HepG2 (cell line): Measurements from ENCODE around the gene RAB6A. TPM values are rescaled to one million over a fixed set of nuclear protein-coding genes. Genes with fewer than 3 reads are reported as not detected.

Source experiments
- CSRNP1 ChIP-seq: sonication (generic); formaldehyde crosslinking; IDR thresholded peaks from 2 replicates; pipeline ENCODE4 v1.8.1; 2023; ENCODE audit warnings: mild to moderate bottlenecking, missing genetic modification reagents
- GPN1 ChIP-seq: sonication (generic); formaldehyde crosslinking; IDR thresholded peaks from 2 replicates; pipeline ENCODE4 v1.5.1; 2020; ENCODE audit warnings: missing genetic modification reagents, borderline replicate concordance
- HNF1B ChIP-seq: sonication (generic); formaldehyde crosslinking; IDR thresholded peaks from 2 replicates; pipeline ENCODE4 v1.5.1; 2020; ENCODE audit warnings: mild to moderate bottlenecking, moderate library complexity, missing genetic modification reagents
- KMT2A ChIP-seq: sonication (generic); formaldehyde crosslinking; IDR thresholded peaks from 2 replicates; pipeline ENCODE4 v1.4.0; 2020; ENCODE audit warnings: missing genetic modification reagents
- MYNN ChIP-seq: sonication (generic); formaldehyde crosslinking; IDR thresholded peaks from 2 replicates; pipeline ENCODE4 v1.4.0; 2020; ENCODE audit warnings: mild to moderate bottlenecking, low read depth, missing genetic modification reagents
- NFIB ChIP-seq: sonication (generic); formaldehyde crosslinking; IDR thresholded peaks from 2 replicates; pipeline ENCODE4 v1.9.0; 2021; ENCODE audit warnings: missing genetic modification reagents, mild to moderate bottlenecking, borderline replicate concordance
- PAX8 ChIP-seq: sonication (generic); formaldehyde crosslinking; IDR thresholded peaks from 2 replicates; pipeline ENCODE4 v1.8.0; 2022; ENCODE audit warnings: mild to moderate bottlenecking, missing genetic modification reagents, borderline replicate concordance
- POLR2AphosphoS2 ChIP-seq: IDR thresholded peaks from 2 replicates; pipeline ENCODE4 v1.6.1; 2011; ENCODE audit warnings: low read depth, low read length, improper control_type of control experiment
- POLR2G ChIP-seq: fragments of 200-400 bp; formaldehyde crosslinking; IDR thresholded peaks from 2 replicates; pipeline ENCODE4 v1.6.1; 2018; ENCODE audit warnings: mild to moderate bottlenecking, low read depth, low read length, moderate library complexity
- RXRB ChIP-seq: IDR thresholded peaks from 2 replicates; pipeline ENCODE4 v1.6.1; 2016; ENCODE audit warnings: borderline replicate concordance, missing genetic modification reagents, missing compliant biosample characterization
- SALL2 ChIP-seq: sonication (generic); formaldehyde crosslinking; IDR thresholded peaks from 2 replicates; pipeline ENCODE4 v1.8.1; 2023; ENCODE audit warnings: mild to moderate bottlenecking, missing genetic modification reagents, inconsistent platforms
- SMC3 ChIP-seq: IDR thresholded peaks from 2 replicates; pipeline ENCODE4 v1.6.1; 2011; ENCODE audit warnings: low read length, improper control_type of control experiment
- TCF12 ChIP-seq, 2 experiments: fragments of 450-650 bp in 1 of 2; sonication (generic) in 1 of 2; formaldehyde crosslinking in 1 of 2; IDR thresholded peaks; 2 replicates each; pipeline versions ENCODE4 v1.6.1 to v1.8.0; 2017 to 2022; ENCODE audit warnings: antibody characterized with exemption in 1 of 2, mild to moderate bottlenecking in 1 of 2, missing genetic modification reagents in 1 of 2, moderate library complexity in 1 of 2
- TFAP4 ChIP-seq: sonication (generic); IDR thresholded peaks from 2 replicates; pipeline ENCODE4 v1.6.1; 2016; ENCODE audit warnings: low read depth, borderline replicate concordance
- TFDP2 ChIP-seq: sonication (generic); formaldehyde crosslinking; IDR thresholded peaks from 2 replicates; pipeline ENCODE4 v1.4.0; 2020; ENCODE audit warnings: missing genetic modification reagents
- UBTF ChIP-seq: sonication (generic); formaldehyde crosslinking; IDR thresholded peaks from 2 replicates; pipeline ENCODE4 v1.4.0; 2020; ENCODE audit warnings: mild to moderate bottlenecking, missing genetic modification reagents
- ZFYVE20 ChIP-seq: sonication (generic); formaldehyde crosslinking; IDR thresholded peaks from 2 replicates; pipeline ENCODE4 v1.8.0; 2023; ENCODE audit warnings: low read depth, mild to moderate bottlenecking, moderate library complexity, missing genetic modification reagents, borderline replicate concordance
- ZNF564 ChIP-seq: sonication (generic); formaldehyde crosslinking; IDR thresholded peaks from 2 replicates; pipeline ENCODE4 v1.8.1; 2023; ENCODE audit warnings: mild to moderate bottlenecking, missing genetic modification reagents
- ZNF597 ChIP-seq: sonication (generic); formaldehyde crosslinking; IDR thresholded peaks from 2 replicates; pipeline ENCODE4 v1.5.0; 2020; ENCODE audit warnings: missing genetic modification reagents
- ZZZ3 ChIP-seq: sonication (generic); formaldehyde crosslinking; IDR thresholded peaks from 2 replicates; pipeline ENCODE4 v1.4.0; 2020; ENCODE audit warnings: missing genetic modification reagents, mild to moderate bottlenecking, borderline replicate concordance
- polyA plus RNA-seq, 8 experiments: library from polyadenylated mRNA; depleted of rRNA in 3 of 8; stranded (reverse) in 7 of 8; unstranded in 1 of 8; fragments of >200 nt; fragmentation: Illumina TruSeq in 4 of 8; extraction: Trizol in 4 of 8; gene quantifications; 2 replicates each; pipeline versions ENCODE4 v1.2.1 to v1.2.3, GENCODE V29; 2011 to 2016; ENCODE audit warnings: low read depth in 4 of 8, missing spikeins in 1 of 8, mixed read lengths in 1 of 8; ENCODE audit not compliant: insufficient read depth in 1 of 8
- total RNA-seq, 5 experiments: library from RNA; depleted of rRNA; stranded (reverse); fragments of >200 nt; fragmentation: Illumina TruSeq; extraction: Trizol; gene quantifications; 2 replicates each; pipeline ENCODE4 v1.2.3, GENCODE V29; 2016; ENCODE audit warnings: low read depth in 1 of 5

The RAB6A gene
- total and polyA plus RNA-seq, 2 of the 13 experiments (the other 11 are each of a cell fraction or from before 2014, with no cell fraction given), result 74.3 to 121 TPM

- no peak for TF ChIP-seq TFDP2 (CRISPR knock-in tag)
- TF ChIP-seq ZZZ3 (CRISPR knock-in tag), result no peak
- no peak for TF ChIP-seq SMC3
- peak; percentile 54; the same call in 1 of the 2 replicates for TF ChIP-seq UBTF
- peak; percentile 71 for TF ChIP-seq RXRB (CRISPR knock-in tag)
- no peak for TF ChIP-seq PAX8 (CRISPR knock-in tag)
- 0 out of 2 replicates have a peak, but pooled peaks have one; percentile 47 for TF ChIP-seq POLR2AphosphoS2
- no peak for TF ChIP-seq CSRNP1
- no peak for TF ChIP-seq TCF12 (IDR thresholded peaks at IDR 0.05)
- no peak for TF ChIP-seq TCF12 (CRISPR knock-in tag; IDR thresholded peaks at IDR 0.05)
- TF ChIP-seq HNF1B (CRISPR knock-in tag), result no peak
- TF ChIP-seq NFIB (CRISPR knock-in tag), result no peak
- TF ChIP-seq ZNF597, result no peak
- 0 out of 2 replicates have a peak, but pooled peaks have one; percentile 78 for TF ChIP-seq MYNN (CRISPR knock-in tag)
- TF ChIP-seq GPN1 (CRISPR knock-in tag), result no peak
- no peak for TF ChIP-seq ZFYVE20
- TF ChIP-seq ZNF564, result no peak
- TF ChIP-seq POLR2G, result peak; percentile 71; the same call in 1 of the 2 replicates
- TF ChIP-seq SALL2 (CRISPR knock-in tag), result no peak
- TF ChIP-seq TFAP4, result peak; percentile 88; the same call in 1 of the 2 replicates
- no peak for TF ChIP-seq KMT2A
These were observed 108.7 kb downstream of the RAB6A start (continued) for GRCh38 chr11:73652046-73652730.
